ENCODE data around the gene TAS2R4. TPM values are rescaled to one million over a fixed set of nuclear protein-coding genes. Genes with fewer than 3 reads are reported as not detected.

The TAS2R4 gene
- total and polyA plus RNA-seq, 2 of the 8 experiments (the other 6 are each of a cell fraction or from before 2014, with no cell fraction given) = 0.88 to 1.3 TPM

GRCh38 chr7:141763797-141764196 lies 12.7 kb upstream of the TAS2R4 start, which contains the start of gene TAS2R3:
Gene TAS2R3 (plus strand): TSS chr7:141764097. CDS start chr7:141764159, 62 bp downstream.
- Histone ChIP-seq H3K4me2 (ENCODE audit: insufficient read depth in 1 of 2, low read depth in 2 of 2, low read length in 2 of 2) (no peak within 1 kb of the TSS), H3K9ac (replicated peaks in 1 of 4; ENCODE audit: extremely low read depth in 1 of 4, low read depth in 3 of 4, low read length in 3 of 4) (no peak within 1 kb of the TSS), H3K4me3 (ENCODE audit: extremely low read depth in 1 of 4, insufficient read depth in 2 of 4, low read depth in 3 of 4, low read length in 4 of 4) (no peak within 1 kb of the TSS), H4K91ac (replicated peaks; ENCODE audit: insufficient read length, low read length) (no peak within 1 kb of the TSS), H3K79me2 (ENCODE audit: control insufficient read depth in 1 of 2, insufficient read depth in 2 of 2, low read length in 2 of 2) (no peaks in the 10 kb centered on the region), H2BK20ac (ENCODE audit: low read length) (no peak within 1 kb of the TSS), H3K56ac (replicated peaks; ENCODE audit: insufficient read length, low read depth, low read length) (no peak within 1 kb of the TSS), H3K14ac (ENCODE audit: insufficient read length) (no peak within 1 kb of the TSS), H3K9me3 (ENCODE audit: insufficient read depth in 2 of 2, low read depth in 1 of 2, low read length in 1 of 2) (no peaks in the 10 kb centered on the region), H2AK5ac (ENCODE audit: low read depth, low read length) (no peak within 1 kb of the TSS), H2BK12ac (ENCODE audit: low read depth, low read length) (no peak within 1 kb of the TSS), H2BK15ac (ENCODE audit: low read length) (no peak within 1 kb of the TSS), H3K79me1 (ENCODE audit: low read depth, low read length) (no peaks in the 10 kb centered on the region), H2BK120ac (replicated peaks; ENCODE audit: low read depth, low read length) (no peak within 1 kb of the TSS), H3K27me3 (replicated peaks in 1 of 4; ENCODE audit: control insufficient read depth in 3 of 4, extremely low read depth in 1 of 4, insufficient read depth in 3 of 4, low read length in 3 of 4) (no peaks in the 10 kb centered on the region), H2BK5ac (ENCODE audit: low read depth, low read length) (no peak within 1 kb of the TSS), H4K20me1 (replicated peaks in 1 of 2; ENCODE audit: control insufficient read depth in 1 of 2, insufficient read depth in 2 of 2, low read length in 2 of 2) (peaks cover 0 to 2% of the 10 kb centered on the region in 2 experiments), H3K27ac (ENCODE audit: low read depth, low read length) (no peak within 1 kb of the TSS), H3K23ac (ENCODE audit: insufficient read length) (no peak within 1 kb of the TSS), H4K8ac (ENCODE audit: extremely low read depth, insufficient read depth, low read length) (no peak within 1 kb of the TSS), H3K36me3 (ENCODE audit: control insufficient read depth in 2 of 4, insufficient read depth in 4 of 4, low read length in 3 of 4) (peaks cover 2 to 32% (median 20%) of the 10 kb centered on the region in 4 experiments; a peak in 7 of 8 replicates), H4K5ac (ENCODE audit: insufficient read length, low read depth, low read length) (no peak within 1 kb of the TSS), H3K23me2 (ENCODE audit: low read depth, low read length) (no peaks in the 10 kb centered on the region), H2AFZ (ENCODE audit: low read length) (no peak within 1 kb of the TSS), H3K4me1 (replicated peaks in 1 of 4; ENCODE audit: control insufficient read depth in 3 of 4, insufficient read depth in 4 of 4, low read length in 3 of 4) (no peaks in the 10 kb centered on the region; a peak in 1 of 7 replicates), H3K18ac (ENCODE audit: extremely low read depth, low read length) (no peak within 1 kb of the TSS), H3K4ac (replicated peaks; ENCODE audit: insufficient read length, low read depth, low read length) (no peak within 1 kb of the TSS)
- CTCF ChIA-PET (ENCODE audit: partially characterized antibody) = interaction anchor here (1.1 to 4.0 kb wide), 5 partner anchors 10 to 211 kb away, joined by 3 to 30 read pairs (median 5); partner anchors contain the start of gene SSBP1
- POLR2A ChIA-PET (ENCODE audit: partially characterized antibody) = no interaction called here
- DNase-seq (ENCODE audit: low read depth in 1 of 2, low spot score in 2 of 2) = no peak
- FAIRE-seq = no peak
- WGBS, 2 experiments (ENCODE audit: extremely low coverage in 1 of 2, insufficient coverage in 1 of 2, insufficient read length in 1 of 2, insufficient replicate concordance in 2 of 2, low coverage in 1 of 2, low lambda C conversion rate in 2 of 2, missing lambda C conversion rate in 1 of 2) = 90% methylated on average over 3 of the region's 3 CpGs; no CpG with 5 or more reads in 1 of the 2 experiments
- TF ChIP-seq TEAD4 (IDR thresholded peaks at IDR 0.05; ENCODE audit: low read depth, low read length) (no peak), SAP30 (IDR thresholded peaks at IDR 0.05; ENCODE audit: insufficient read depth, insufficient replicate concordance, low read length) (no peak), HDAC6 (IDR thresholded peaks at IDR 0.05; ENCODE audit: low read depth, low read length) (no peak), PHF8 (conservative IDR thresholded peaks at IDR 0.05; ENCODE audit: low read depth, low read length) (no peak), RBBP5 (IDR thresholded peaks at IDR 0.05; ENCODE audit: borderline replicate concordance, low read depth, low read length) (no peak), HDAC2 (IDR thresholded peaks at IDR 0.05; ENCODE audit: borderline replicate concordance in 1 of 2, low read depth in 2 of 2, low read length in 2 of 2) (no peak), TAF1 (IDR thresholded peaks at IDR 0.05; ENCODE audit: low read depth, low read length) (no peak), BRCA1 (IDR thresholded peaks at IDR 0.05; ENCODE audit: low read depth, low read length) (no peak), CEBPB (IDR thresholded peaks at IDR 0.05; ENCODE audit: low read depth, low read length) (no peak), POLR2AphosphoS5 (IDR thresholded peaks at IDR 0.05; ENCODE audit: low read depth, low read length) (no peak), EZH2 (IDR thresholded peaks at IDR 0.05; ENCODE audit: low read depth, low read length, severe bottlenecking) (no peak), RAD21 (IDR thresholded peaks at IDR 0.05 in 1 of 2, conservative IDR thresholded peaks at IDR 0.05 in 1 of 2; ENCODE audit: low read depth in 2 of 2, low read length in 2 of 2) (no peak), BCL11A (IDR thresholded peaks at IDR 0.05; ENCODE audit: low read depth in 2 of 2, low read length in 2 of 2) (no peak), SP2 (IDR thresholded peaks at IDR 0.05; ENCODE audit: low read length) (no peak), SP1 (IDR thresholded peaks at IDR 0.05; ENCODE audit: low read depth, low read length) (no peak)
